NCI-H526 treated with DMSO at 0.1 percent for 48 hours (cell line): ENCODE data around the gene DARS1.
"Not testable (repeated sequence)": the region's sequence is repeated elsewhere in the genome, so short reads cannot be mapped to it uniquely, and the experiment has no call there.

Source experiments
- DNase-seq: peaks from one replicate; lab custom pipeline; 2025; lab: John Stamatoyannopoulos, UW

Gene DARS1

GRCh38 chr2:135984199-135985017, 1.0 kb downstream of the DARS1 start:
- no peak for DNase-seq

GRCh38 chr2:135980434-135981079, 4.9 kb downstream of the DARS1 start:
- DNase-seq = no peak

- DNase-seq = no peak
Measured at GRCh38 chr2:135975702-135976101, 9.7 kb downstream of the DARS1 start.

- no peak for DNase-seq
Measured at GRCh38 chr2:135974036-135974435, 11.4 kb downstream of the DARS1 start.

- DNase-seq = no peak
Measured at GRCh38 chr2:135969655-135970387, 15.6 kb downstream of the DARS1 start.

- no peak for DNase-seq
Measured at GRCh38 chr2:135965756-135966155, 19.7 kb downstream of the DARS1 start.

- not testable (repeated sequence) for DNase-seq
Measured at GRCh38 chr2:135964404-135964803, 21.0 kb downstream of the DARS1 start.

- no peak for DNase-seq
Measured at GRCh38 chr2:135963841-135964240, 21.6 kb downstream of the DARS1 start.

- peak; percentile 64 for DNase-seq
Measured at GRCh38 chr2:135962366-135963123, 22.9 kb downstream of the DARS1 start.

- peak; percentile 96 for DNase-seq
Measured at GRCh38 chr2:135960656-135961551, 24.5 kb downstream of the DARS1 start.

- DNase-seq = no peak
Measured at GRCh38 chr2:135960150-135960549, 25.3 kb downstream of the DARS1 start.

GRCh38 chr2:135958927-135959326, 26.5 kb downstream of the DARS1 start:
- not testable (repeated sequence) for DNase-seq

- no peak for DNase-seq
Measured at GRCh38 chr2:135954020-135954601, 31.3 kb downstream of the DARS1 start.

- DNase-seq = peak; percentile 18
Measured at GRCh38 chr2:135952891-135953290, 32.5 kb downstream of the DARS1 start.

- no peak for DNase-seq
Measured at GRCh38 chr2:135951041-135951583, 34.3 kb downstream of the DARS1 start.

- no peak for DNase-seq
Measured at GRCh38 chr2:135949451-135950234, 35.8 kb downstream of the DARS1 start.

- no peak for DNase-seq
Measured at GRCh38 chr2:135948642-135949355, 36.6 kb downstream of the DARS1 start.

- no peak for DNase-seq
Measured at GRCh38 chr2:135948141-135948540, 37.3 kb downstream of the DARS1 start.

- no peak for DNase-seq
Measured at GRCh38 chr2:135947483-135947882, 37.9 kb downstream of the DARS1 start.
